GM12864 (cell line): ENCODE measurements around the gene ELMOD3.

ENCODE experiments used
- DNase-seq: peaks from one replicate; pipeline ENCODE4 v3.0.0-alpha.2; 2011; ENCODE audit warnings: low read depth
- H3K4me3 ChIP-seq: 2 replicates; pipeline ENCODE4 v1.5.1; 2011; ENCODE audit warnings: mild to moderate bottlenecking, low read depth, low read length, control low read depth
- TF ChIP-seq, protein P1 (sequence below): IDR thresholded peaks from 2 replicates; pipeline ENCODE4 v1.5.1; 2011; ENCODE audit warnings: low read depth, mild to moderate bottlenecking, moderate library complexity, low read length, control low read depth, inconsistent platforms; ENCODE audit errors: missing control alignments

ELMOD3 gene

DNA sequence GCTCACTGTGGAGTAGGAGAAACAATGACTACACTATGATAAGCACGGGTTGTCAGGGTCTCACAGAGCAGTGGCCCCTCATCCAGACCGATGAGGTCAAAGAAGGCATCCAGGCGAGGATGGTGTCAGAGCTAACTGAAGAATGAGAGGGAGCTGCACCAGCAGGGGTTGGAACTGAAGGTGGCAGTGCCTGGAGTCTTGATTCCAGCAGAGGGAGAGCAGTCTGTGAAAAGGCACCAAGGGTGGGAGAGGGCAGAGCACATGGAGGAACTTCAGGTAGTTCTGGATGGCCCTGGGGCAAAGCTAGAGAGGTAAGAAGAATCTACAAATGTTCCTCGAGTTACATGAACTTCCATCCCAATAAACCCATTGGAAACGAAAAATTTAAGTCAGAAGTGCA lies 12.6 kb downstream of the ELMOD3 start:
- no peak for DNase-seq
- no peak overlapping the region for H3K4me3 ChIP-seq
- TF ChIP-seq, protein P1, sequence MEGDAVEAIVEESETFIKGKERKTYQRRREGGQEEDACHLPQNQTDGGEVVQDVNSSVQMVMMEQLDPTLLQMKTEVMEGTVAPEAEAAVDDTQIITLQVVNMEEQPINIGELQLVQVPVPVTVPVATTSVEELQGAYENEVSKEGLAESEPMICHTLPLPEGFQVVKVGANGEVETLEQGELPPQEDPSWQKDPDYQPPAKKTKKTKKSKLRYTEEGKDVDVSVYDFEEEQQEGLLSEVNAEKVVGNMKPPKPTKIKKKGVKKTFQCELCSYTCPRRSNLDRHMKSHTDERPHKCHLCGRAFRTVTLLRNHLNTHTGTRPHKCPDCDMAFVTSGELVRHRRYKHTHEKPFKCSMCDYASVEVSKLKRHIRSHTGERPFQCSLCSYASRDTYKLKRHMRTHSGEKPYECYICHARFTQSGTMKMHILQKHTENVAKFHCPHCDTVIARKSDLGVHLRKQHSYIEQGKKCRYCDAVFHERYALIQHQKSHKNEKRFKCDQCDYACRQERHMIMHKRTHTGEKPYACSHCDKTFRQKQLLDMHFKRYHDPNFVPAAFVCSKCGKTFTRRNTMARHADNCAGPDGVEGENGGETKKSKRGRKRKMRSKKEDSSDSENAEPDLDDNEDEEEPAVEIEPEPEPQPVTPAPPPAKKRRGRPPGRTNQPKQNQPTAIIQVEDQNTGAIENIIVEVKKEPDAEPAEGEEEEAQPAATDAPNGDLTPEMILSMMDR = no peak

- TF ChIP-seq, protein P1 = no peak
- no peak overlapping the region for H3K4me3 ChIP-seq
- DNase-seq = no peak
Observed at GRCh38 chr2:85368921-85369320, 14.4 kb downstream of the ELMOD3 start.

- no peak for DNase-seq
- TF ChIP-seq, protein P1 = no peak
- no peak overlapping the region for H3K4me3 ChIP-seq
Observed at GRCh38 chr2:85369500-85369899, 14.9 kb downstream of the ELMOD3 start.

GRCh38 chr2:85371045-85371444 lies 16.5 kb downstream of the ELMOD3 start:
- no peak overlapping the region for H3K4me3 ChIP-seq
- DNase-seq = no peak
- TF ChIP-seq, protein P1 = no peak

- TF ChIP-seq, protein P1 = no peak
- no peak for DNase-seq
- H3K4me3 ChIP-seq = no peak overlapping the region
Observed at GRCh38 chr2:85376291-85377065, 21.9 kb downstream of the ELMOD3 start.

GRCh38 chr2:85377083-85377482 lies 22.5 kb downstream of the ELMOD3 start:
- no peak overlapping the region for H3K4me3 ChIP-seq
- TF ChIP-seq, protein P1 = no peak
- DNase-seq = no peak

DNA sequence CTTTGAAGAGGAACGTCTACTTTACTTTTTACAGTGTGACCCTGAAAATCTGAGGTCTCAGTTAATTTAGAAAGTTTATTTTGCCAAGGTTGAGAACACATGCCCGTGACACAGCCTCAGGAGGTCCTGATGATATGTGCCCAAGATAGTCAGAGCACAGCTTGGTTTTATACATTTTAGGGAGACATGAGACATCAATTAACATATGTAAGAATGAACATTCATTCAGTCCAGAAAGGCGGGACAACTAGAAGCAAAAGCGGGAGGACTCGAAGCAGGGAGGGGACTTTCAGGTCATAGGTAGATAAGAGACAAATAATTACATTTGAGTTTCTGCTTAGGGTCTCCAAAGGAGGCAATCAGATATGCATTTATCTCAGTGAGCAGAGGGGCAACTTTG lies 23.7 kb downstream of the ELMOD3 start:
- TF ChIP-seq, protein P1 = no peak
- no peak overlapping the region for H3K4me3 ChIP-seq
- no peak for DNase-seq
